GM12878 (cell line): Measurements from ENCODE around the gene BBOF1. TPM values are rescaled to one million over a fixed set of nuclear protein-coding genes. Genes with fewer than 3 reads are reported as not detected.

Experiments used
- ATAC-seq: fragments of 200-7000 bp; cut with Tn5 transposase; 3 replicates; pipeline ENCODE4 v1.9.1; 2020; ENCODE audit warnings: mild to moderate bottlenecking, moderate library complexity
- BruUV-seq: library from RNA; stranded (reverse); fragments of 400-500 nt; replicated peaks from 2 replicates; lab custom pipeline; 2021; lab: Mats Ljungman, UMichigan
- CTCF ChIA-PET: fragments of 300-600 bp; sonication (Branson Sonifier 250); formaldehyde crosslinking; extraction: SDS; loops from one replicate; lab custom pipeline; 2021; ENCODE audit warnings: inconsistent platforms; lab: Yijun Ruan, JAX
- POLR2A ChIA-PET: fragments of 350-600 bp; formaldehyde crosslinking; extraction: SDS; loops from one replicate; lab custom pipeline; 2021; ENCODE audit warnings: inconsistent platforms; lab: Charles Lee
- RAD21 ChIA-PET: fragments of 300-600 bp; sonication (Branson Sonifier 250); formaldehyde crosslinking; loops from one replicate; lab custom pipeline; 2023; ENCODE audit warnings: antibody characterized with exemption; ENCODE audit not compliant: unreplicated experiment; lab: Charles Lee
- SMC1A ChIA-PET: fragments of 300-600 bp; sonication (Branson Sonifier 250); formaldehyde crosslinking; loops from one replicate; lab custom pipeline; 2023; ENCODE audit not compliant: unreplicated experiment, uncharacterized antibody; lab: Charles Lee
- DNase-seq: peaks from one replicate; pipeline ENCODE4 v3.0.0-alpha.2; 2011; ENCODE audit warnings: low read depth, low spot score
- FAIRE-seq: peaks from 3 replicates; lab custom pipeline; 2011; peaks lifted over from hg19 to GRCh38; lab: Jason Lieb, UNC
- H2AFZ ChIP-seq: 2 replicates; pipeline ENCODE4 v1.6.0; 2011; ENCODE audit warnings: low read depth, low read length, control low read depth; ENCODE audit not compliant: control insufficient read depth
- H3K27ac ChIP-seq: 2 replicates; pipeline ENCODE4 v1.5.1; 2011; ENCODE audit warnings: control low read depth; ENCODE audit not compliant: control insufficient read depth, insufficient read depth
- H3K27me3 ChIP-seq, 2 experiments: replicated peaks in 1 of 2; 2 replicates each; pipeline versions ENCODE4 v1.6.0 to v1.6.1; 2011; ENCODE audit warnings: low read length in 1 of 2; ENCODE audit not compliant: control insufficient read depth in 2 of 2, insufficient read depth in 2 of 2
- H3K36me3 ChIP-seq, 2 experiments: 2 replicates each; pipeline ENCODE4 v1.5.1; 2011; ENCODE audit warnings: low read length in 1 of 2; ENCODE audit not compliant: control insufficient read depth in 2 of 2, insufficient read depth in 2 of 2
- H3K4me1 ChIP-seq: 2 replicates; pipeline ENCODE4 v1.6.1; 2011; ENCODE audit warnings: mild to moderate bottlenecking, low read length, moderate library complexity, mixed read lengths; ENCODE audit not compliant: control insufficient read depth, insufficient read depth
- H3K4me2 ChIP-seq: 2 replicates; pipeline ENCODE4 v1.6.0; 2011; ENCODE audit warnings: control low read depth; ENCODE audit not compliant: control insufficient read depth, insufficient read depth
- H3K4me3 ChIP-seq: fragments of 200-600 bp; sonication (generic); 2 replicates; pipeline ENCODE4 v1.5.1; 2016
- H3K79me2 ChIP-seq: 2 replicates; pipeline ENCODE4 v1.6.0; 2011; ENCODE audit warnings: low read length; ENCODE audit not compliant: control insufficient read depth, insufficient read depth
- H3K9ac ChIP-seq: 2 replicates; pipeline ENCODE4 v1.8.0; 2011; ENCODE audit warnings: low read length, control low read depth, mixed read lengths; ENCODE audit not compliant: control insufficient read depth, insufficient read depth
- H3K9me3 ChIP-seq: replicated peaks from 3 replicates; pipeline ENCODE4 v1.5.1; 2011; ENCODE audit warnings: mild to moderate bottlenecking, low read length; ENCODE audit not compliant: control insufficient read depth, insufficient read depth
- H4K20me1 ChIP-seq: 2 replicates; pipeline ENCODE4 v1.6.0; 2011; ENCODE audit not compliant: control insufficient read depth, insufficient read depth
- BRCA1 ChIP-seq: IDR thresholded peaks from 2 replicates; pipeline ENCODE4 v1.6.1; 2011; ENCODE audit warnings: low read depth, low read length, improper control_type of control experiment
- EZH2 ChIP-seq: IDR thresholded peaks from 2 replicates; pipeline ENCODE4 v1.6.1; 2012; ENCODE audit warnings: low read depth, mild to moderate bottlenecking, control low read depth, inconsistent platforms, low read length, borderline replicate concordance; ENCODE audit not compliant: control insufficient read depth
- HDAC6 ChIP-seq: fragments of 200-600 bp; sonication (generic); IDR thresholded peaks from one replicate; pipeline ENCODE4 v1.8.0; 2017; ENCODE audit warnings: antibody characterized with exemption; ENCODE audit not compliant: unreplicated experiment
- NBN ChIP-seq: fragments of 450-650 bp; IDR thresholded peaks from 2 replicates; pipeline ENCODE4 v1.6.1; 2016
- NR2C2 ChIP-seq: IDR thresholded peaks from 2 replicates; pipeline ENCODE4 v1.6.1; 2011; ENCODE audit warnings: borderline replicate concordance, low read depth; ENCODE audit not compliant: control insufficient read depth, insufficient read length
- NRF1 ChIP-seq: conservative IDR thresholded peaks from 2 replicates; pipeline ENCODE4 v1.6.1; 2011; ENCODE audit warnings: mild to moderate bottlenecking, low read depth, low read length, improper control_type of control experiment
- POLR2A ChIP-seq: IDR thresholded peaks from 2 replicates; pipeline ENCODE4 v1.6.1; 2011; ENCODE audit warnings: low read depth, mild to moderate bottlenecking, low read length
- RAD51 ChIP-seq: fragments of 450-650 bp; IDR thresholded peaks from 2 replicates; pipeline ENCODE4 v1.6.1; 2016; ENCODE audit warnings: moderate library complexity, mild to moderate bottlenecking, inconsistent platforms
- RELA ChIP-seq: fragments of 450-650 bp; IDR thresholded peaks from 2 replicates; pipeline ENCODE4 v1.8.0; 2014; ENCODE audit warnings: borderline replicate concordance; ENCODE audit not compliant: partially characterized antibody
- RFX5 ChIP-seq: IDR thresholded peaks from 2 replicates; pipeline ENCODE4 v1.6.1; 2011; ENCODE audit warnings: low read depth, low read length, improper control_type of control experiment
- SRF ChIP-seq, 2 experiments: IDR thresholded peaks; 2 replicates each; pipeline ENCODE4 v1.6.1; 2011; ENCODE audit warnings: low read depth in 2 of 2, low read length in 2 of 2, mild to moderate bottlenecking in 1 of 2, moderate library complexity in 1 of 2
- YBX1 ChIP-seq: fragments of 450-650 bp; IDR thresholded peaks from 2 replicates; pipeline ENCODE4 v1.6.1; 2016; ENCODE audit warnings: antibody characterized with exemption
- ZNF217 ChIP-seq: fragments of 450-650 bp; IDR thresholded peaks from 2 replicates; pipeline ENCODE4 v1.6.1; 2017; ENCODE audit warnings: antibody characterized with exemption, mild to moderate bottlenecking
- WGBS: methylation state at CpG from one replicate; pipeline ENCODE4 v1.1.6; 2016; ENCODE audit warnings: low lambda C conversion rate; ENCODE audit not compliant: insufficient replicate concordance, insufficient coverage; ENCODE audit errors: missing lambda C conversion rate; 5-methylcytosine and 5-hydroxymethylcytosine counted together
- in situ Hi-C: fragments of 300-500 bp; cut with MboI; formaldehyde crosslinking; loops from 9 replicates; pipeline ENCODE4 v1.14.3; 2018; ENCODE audit warnings: mixed read lengths
- intact Hi-C: fragments of 100-400 bp; cut with micrococcal nuclease; formaldehyde crosslinking; loops from one replicate; pipeline ENCODE4 v1.14.2; 2022; ENCODE audit not compliant: unreplicated experiment
- polyA plus RNA-seq, 11 experiments: library from polyadenylated mRNA; depleted of rRNA in 4 of 11; unstranded in 6 of 11; stranded (reverse) in 5 of 11; fragments of >200 nt; fragmentation: Nextera tagmentation in 4 of 11; fragmentation: Illumina TruSeq in 1 of 11; extraction: Ambion mirVana in 4 of 11; extraction: Trizol in 1 of 11; gene quantifications; 1 replicate in 1 of 11; 2 replicates in 10 of 11; pipeline versions ENCODE4 v1.2.1 to v1.2.3, GENCODE V29; 2011 to 2016; ENCODE audit warnings: inconsistent platforms in 2 of 11, missing spikeins in 2 of 11, low read depth in 1 of 11
- total RNA-seq, 4 experiments: library from RNA; depleted of rRNA in 3 of 4; stranded (reverse); fragments of >200 nt in 3 of 4; fragmentation: Illumina TruSeq in 1 of 4; extraction: Trizol in 1 of 4; gene quantifications; 2 replicates each; pipeline versions ENCODE4 v1.2.1 to v1.2.3, GENCODE V29; 2013 to 2021
- TF ChIP-seq, protein P1 (sequence below): fragments of 450-650 bp; IDR thresholded peaks from 2 replicates; pipeline ENCODE4 v1.6.1; 2017; ENCODE audit warnings: mild to moderate bottlenecking, moderate library complexity

Gene BBOF1
- total and polyA plus RNA-seq, 10 of the 15 experiments (the other 5 are each of a cell fraction or from before 2014, with no cell fraction given), result 0.50 to 2.6 (median 0.79) TPM

GRCh38 chr14:74022346-74022745 lies 3.2 kb downstream of the BBOF1 start (continued):
- TF ChIP-seq, protein P1, sequence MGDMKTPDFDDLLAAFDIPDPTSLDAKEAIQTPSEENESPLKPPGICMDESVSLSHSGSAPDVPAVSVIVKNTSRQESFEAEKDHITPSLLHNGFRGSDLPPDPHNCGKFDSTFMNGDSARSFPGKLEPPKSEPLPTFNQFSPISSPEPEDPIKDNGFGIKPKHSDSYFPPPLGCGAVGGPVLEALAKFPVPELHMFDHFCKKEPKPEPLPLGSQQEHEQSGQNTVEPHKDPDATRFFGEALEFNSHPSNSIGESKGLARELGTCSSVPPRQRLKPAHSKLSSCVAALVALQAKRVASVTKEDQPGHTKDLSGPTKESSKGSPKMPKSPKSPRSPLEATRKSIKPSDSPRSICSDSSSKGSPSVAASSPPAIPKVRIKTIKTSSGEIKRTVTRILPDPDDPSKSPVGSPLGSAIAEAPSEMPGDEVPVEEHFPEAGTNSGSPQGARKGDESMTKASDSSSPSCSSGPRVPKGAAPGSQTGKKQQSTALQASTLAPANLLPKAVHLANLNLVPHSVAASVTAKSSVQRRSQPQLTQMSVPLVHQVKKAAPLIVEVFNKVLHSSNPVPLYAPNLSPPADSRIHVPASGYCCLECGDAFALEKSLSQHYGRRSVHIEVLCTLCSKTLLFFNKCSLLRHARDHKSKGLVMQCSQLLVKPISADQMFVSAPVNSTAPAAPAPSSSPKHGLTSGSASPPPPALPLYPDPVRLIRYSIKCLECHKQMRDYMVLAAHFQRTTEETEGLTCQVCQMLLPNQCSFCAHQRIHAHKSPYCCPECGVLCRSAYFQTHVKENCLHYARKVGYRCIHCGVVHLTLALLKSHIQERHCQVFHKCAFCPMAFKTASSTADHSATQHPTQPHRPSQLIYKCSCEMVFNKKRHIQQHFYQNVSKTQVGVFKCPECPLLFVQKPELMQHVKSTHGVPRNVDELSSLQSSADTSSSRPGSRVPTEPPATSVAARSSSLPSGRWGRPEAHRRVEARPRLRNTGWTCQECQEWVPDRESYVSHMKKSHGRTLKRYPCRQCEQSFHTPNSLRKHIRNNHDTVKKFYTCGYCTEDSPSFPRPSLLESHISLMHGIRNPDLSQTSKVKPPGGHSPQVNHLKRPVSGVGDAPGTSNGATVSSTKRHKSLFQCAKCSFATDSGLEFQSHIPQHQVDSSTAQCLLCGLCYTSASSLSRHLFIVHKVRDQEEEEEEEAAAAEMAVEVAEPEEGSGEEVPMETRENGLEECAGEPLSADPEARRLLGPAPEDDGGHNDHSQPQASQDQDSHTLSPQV, result no peak
- TF ChIP-seq YBX1, result no peak
- TF ChIP-seq SRF (IDR thresholded peaks at IDR 0.05; ENCODE audit: low read depth in 2 of 2, low read length in 2 of 2), result no peak
- TF ChIP-seq BRCA1, result no peak

GRCh38 chr14:74029136-74029535 lies 10.0 kb downstream of the BBOF1 start:
- DNase-seq, result no peak
- no TSS peak for BruUV-seq
- H2AFZ ChIP-seq, result no peak overlapping the region
- WGBS, result 78% methylated on average over 3 of the region's 3 CpGs
- ATAC-seq, result no peak
- ChIA-PET RAD21 (interaction anchor here (0.6 kb wide), 1 partner anchor 49 kb away, joined by 3 read pairs; no protein-coding TSS in a partner anchor), CTCF (no interaction called here), SMC1A (no interaction called here)
- no peak overlapping the region for H3K27ac ChIP-seq
- no peaks in the 10 kb centered on the region for H3K36me3 ChIP-seq
- no peak for FAIRE-seq
- H3K4me3 ChIP-seq, result no peak overlapping the region
- H3K9me3 ChIP-seq, result no peaks in the 10 kb centered on the region
- TF ChIP-seq RFX5, result no peak
- no peak for TF ChIP-seq HDAC6
- no peak for TF ChIP-seq ZNF217
- no peak for TF ChIP-seq RELA
- TF ChIP-seq NBN, result no peak
- TF ChIP-seq EZH2, result no peak
- TF ChIP-seq POLR2A, result no peak
- no peak for TF ChIP-seq RAD51
- no peak for TF ChIP-seq NR2C2
- TF ChIP-seq NRF1, result no peak
- TF ChIP-seq, all 136 proteins: peak for 0
- intact Hi-C loops (no loop called here), in situ Hi-C loops (loop anchor here (25.0 kb wide), 1 partner anchor 292 kb away; no protein-coding TSS in a partner anchor)
- Histone ChIP-seq H4K20me1 (no peaks in the 10 kb centered on the region), H3K27me3 (no peaks in the 10 kb centered on the region), H3K4me1 (no peaks in the 10 kb centered on the region), H3K9ac (no peak overlapping the region), H3K79me2 (no peaks in the 10 kb centered on the region), H3K4me2 (no peak overlapping the region)
- POLR2A ChIA-PET, result no interaction called here
